CD14-positive monocyte (primary cell): ENCODE data around the gene CYP2C9. TPM values are rescaled to one million over a fixed set of nuclear protein-coding genes. Genes with fewer than 3 reads are reported as not detected.

Experiments
- DNase-seq, 3 donors: peaks; one replicate each; pipeline ENCODE4 v3.0.0-alpha.2; 2011 to 2022
- H2AFZ ChIP-seq: 2 replicates; pipeline ENCODE4 v1.6.0; 2012; ENCODE audit warnings: mild to moderate bottlenecking, low read depth, low read length, inconsistent platforms; ENCODE audit not compliant: insufficient read depth, poor library complexity, severe bottlenecking
- H3K27ac ChIP-seq, 2 donors: 1 replicate in 1 of 2; 2 replicates in 1 of 2; pipeline ENCODE4 v1.5.1; 2012 to 2013; ENCODE audit warnings: low read length in 2 of 2, control low read depth in 1 of 2, inconsistent platforms in 1 of 2, low read depth in 1 of 2, mild to moderate bottlenecking in 1 of 2
- H3K27me3 ChIP-seq, 2 donors: one replicate each; pipeline versions ENCODE4 v1.6.0 to v1.6.1; 2011 to 2013; ENCODE audit warnings: low read length in 2 of 2; ENCODE audit not compliant: control insufficient read depth in 2 of 2, insufficient read depth in 2 of 2
- H3K36me3 ChIP-seq, 2 donors: replicated peaks in 1 of 2; 1 replicate in 1 of 2; 2 replicates in 1 of 2; pipeline versions ENCODE4 v1.5.1 to v1.6.1; 2012 to 2013; ENCODE audit warnings: low read length in 2 of 2, control low read depth in 1 of 2, inconsistent platforms in 1 of 2, mild to moderate bottlenecking in 1 of 2; ENCODE audit not compliant: insufficient read depth in 2 of 2, control insufficient read depth in 1 of 2
- H3K4me1 ChIP-seq, 2 donors: 1 replicate in 1 of 2; 2 replicates in 1 of 2; pipeline versions ENCODE4 v1.5.1 to v1.6.1; 2012 to 2013; ENCODE audit warnings: low read length in 2 of 2, control low read depth in 1 of 2, inconsistent platforms in 1 of 2, mild to moderate bottlenecking in 1 of 2, moderate library complexity in 1 of 2; ENCODE audit not compliant: insufficient read depth in 2 of 2, control insufficient read depth in 1 of 2
- H3K4me2 ChIP-seq: replicated peaks from 2 replicates; pipeline ENCODE3; 2012; ENCODE audit warnings: low read length, moderate library complexity, mild to moderate bottlenecking; ENCODE audit not compliant: poor library complexity, severe bottlenecking; ENCODE audit errors: extremely low read depth
- H3K4me3 ChIP-seq, 3 experiments: fragments of 200-600 bp in 1 of 3; sonication (generic) in 1 of 3; replicated peaks in 1 of 3; 1 replicate in 2 of 3; 2 replicates in 1 of 3; pipeline ENCODE4 v1.5.1; 2011 to 2013; ENCODE audit warnings: low read length in 3 of 3, mild to moderate bottlenecking in 3 of 3, control low read depth in 2 of 3, low read depth in 2 of 3, inconsistent platforms in 1 of 3, moderate library complexity in 1 of 3
- H3K79me2 ChIP-seq: 2 replicates; pipeline ENCODE4 v1.6.0; 2012; ENCODE audit warnings: mild to moderate bottlenecking, control low read depth, inconsistent platforms, low read length, moderate library complexity; ENCODE audit not compliant: insufficient read depth
- H3K9ac ChIP-seq: 2 replicates; pipeline ENCODE4 v1.6.0; 2017; ENCODE audit warnings: low read length, mild to moderate bottlenecking; ENCODE audit not compliant: insufficient read depth, poor library complexity, severe bottlenecking
- H3K9me3 ChIP-seq, 2 donors: replicated peaks in 1 of 2; 1 replicate in 1 of 2; 2 replicates in 1 of 2; pipeline versions ENCODE4 v1.5.1 to v1.6.1; 2012 to 2013; ENCODE audit warnings: low read length in 2 of 2, control low read depth in 1 of 2; ENCODE audit not compliant: control insufficient read depth in 1 of 2, insufficient read depth in 1 of 2
- H4K20me1 ChIP-seq: 2 replicates; pipeline ENCODE4 v1.6.0; 2012; ENCODE audit warnings: mild to moderate bottlenecking, low read length, control low read depth, moderate library complexity; ENCODE audit not compliant: insufficient read depth
- H3K27ac Mint-ChIP-seq, 7 donors: one replicate each; pipeline ENCODE4 v1.8.0; 2020; ENCODE audit warnings: mild to moderate bottlenecking in 7 of 7, mixed read lengths in 7 of 7, moderate library complexity in 6 of 7, inconsistent platforms in 2 of 7
- H3K27me3 Mint-ChIP-seq, 3 donors: one replicate each; pipeline ENCODE4 v1.8.0; 2021 to 2022; ENCODE audit warnings: low read depth in 3 of 3, mild to moderate bottlenecking in 3 of 3, mixed read lengths in 3 of 3, moderate library complexity in 3 of 3, inconsistent platforms in 1 of 3
- H3K36me3 Mint-ChIP-seq, 2 donors: one replicate each; pipeline ENCODE4 v1.8.0; 2020; ENCODE audit warnings: mixed read lengths in 2 of 2, inconsistent platforms in 1 of 2, mild to moderate bottlenecking in 1 of 2
- H3K4me1 Mint-ChIP-seq: one replicate; pipeline ENCODE4 v1.8.0; 2020; ENCODE audit warnings: mild to moderate bottlenecking, mixed read lengths
- H3K4me3 Mint-ChIP-seq, 2 donors: one replicate each; pipeline ENCODE4 v1.8.0; 2020; ENCODE audit warnings: mild to moderate bottlenecking in 2 of 2, mixed read lengths in 2 of 2, moderate library complexity in 1 of 2
- H3K9me3 Mint-ChIP-seq, 7 donors: one replicate each; pipeline ENCODE4 v1.8.0; 2020 to 2022; ENCODE audit warnings: mixed read lengths in 7 of 7, mild to moderate bottlenecking in 6 of 7, moderate library complexity in 6 of 7, inconsistent platforms in 2 of 7
- CTCF ChIP-seq: fragments of 200-600 bp; IDR thresholded peaks from one replicate; pipeline ENCODE4 v1.8.0; 2022; ENCODE audit warnings: antibody characterized with exemption, mild to moderate bottlenecking
- WGBS: methylation state at CpG from one replicate; pipeline ENCODE4 v1.1.5; 2013; ENCODE audit warnings: missing lambda C conversion rate; ENCODE audit not compliant: insufficient coverage; 5-methylcytosine and 5-hydroxymethylcytosine counted together
- intact Hi-C, 2 donors: fragments of 100-400 bp; cut with micrococcal nuclease; formaldehyde crosslinking; loops; one replicate each; pipeline versions ENCODE4 v1.15.0 to v1.15.1; 2023
- polyA plus RNA-seq, 3 donors: library from polyadenylated mRNA; depleted of rRNA in 1 of 3; unstranded in 2 of 3; stranded (reverse) in 1 of 3; fragments of 300-500 nt in 2 of 3; fragments of >200 nt in 1 of 3; fragmentation: Illumina TruSeq in 2 of 3; gene quantifications; 1 replicate in 2 of 3; 2 replicates in 1 of 3; pipeline ENCODE4 v1.2.3, GENCODE V29; 2012 to 2021

The CYP2C9 gene
- polyA plus RNA-seq, 3 donors, result not detected

- Histone ChIP-seq H3K27me3 (no peaks in the 10 kb centered on the region), H2AFZ (no peak overlapping the region), H3K36me3 (no peaks in the 10 kb centered on the region), H3K9ac (no peak overlapping the region), H3K4me3 (no peak overlapping the region), H3K4me1 (no peaks in the 10 kb centered on the region), H3K79me2 (no peaks in the 10 kb centered on the region), H3K4me2 (no peak overlapping the region), H3K27ac (no peak overlapping the region), H4K20me1 (no peaks in the 10 kb centered on the region), H3K9me3 (no peaks in the 10 kb centered on the region)
- Mint-ChIP-seq H3K4me3 (no peak overlapping the region), H3K27ac (no peak overlapping the region), H3K9me3 (peaks cover 0 to 8% (median 4%) of the 10 kb centered on the region in 7 donors), H3K4me1 (no peaks in the 10 kb centered on the region), H3K36me3 (no peaks in the 10 kb centered on the region), H3K27me3 (no peaks in the 10 kb centered on the region)
- intact Hi-C loops, result no loop called here
- no peak for TF ChIP-seq CTCF
- DNase-seq, result no peak
- 81% methylated on average over 3 of the region's 4 CpGs for WGBS
Observed at GRCh38 chr10:94983555-94983954, 45.1 kb downstream of the CYP2C9 start.

GRCh38 chr10:94989192-94989591 is 50.7 kb downstream of the CYP2C9 start:
- TF ChIP-seq CTCF, result no peak
- no peak overlapping the region for H3K27ac ChIP-seq
- H3K4me1 Mint-ChIP-seq, result no peaks in the 10 kb centered on the region

More at GRCh38 chr10:94989192-94989591, 50.7 kb downstream of the CYP2C9 start:
- Mint-ChIP-seq H3K27me3 (peaks cover 0 to 2% (median 0%) of the 10 kb centered on the region in 3 donors), H3K9me3 (peaks cover 9 to 28% (median 22%) of the 10 kb centered on the region in 7 donors), H3K27ac (no peak overlapping the region), H3K36me3 (no peaks in the 10 kb centered on the region), H3K4me3 (no peak overlapping the region)
- intact Hi-C loops, result no loop called here
- H3K27me3 ChIP-seq, result no peaks in the 10 kb centered on the region
- H3K9ac ChIP-seq, result no peak overlapping the region
- peaks cover 18 to 22% of the 10 kb centered on the region in 2 donors for H3K9me3 ChIP-seq
- no peaks in the 10 kb centered on the region for H3K4me1 ChIP-seq
- H3K79me2 ChIP-seq, result no peaks in the 10 kb centered on the region
- H2AFZ ChIP-seq, result no peak overlapping the region
- H3K4me3 ChIP-seq, result no peak overlapping the region
- no peaks in the 10 kb centered on the region for H3K36me3 ChIP-seq
- DNase-seq, result no peak
- H3K4me2 ChIP-seq, result no peak overlapping the region
- no peaks in the 10 kb centered on the region for H4K20me1 ChIP-seq
